HepG2 (cell line): ENCODE measurements around the gene NRL. TPM values are rescaled to one million over a fixed set of nuclear protein-coding genes. Genes with fewer than 3 reads are reported as not detected.

Source experiments
- ATAC-seq: fragments of 200-7000 bp; cut with Tn5 transposase; 3 replicates; pipeline ENCODE4 v1.9.1; 2020; ENCODE audit warnings: mild to moderate bottlenecking, moderate library complexity
- BruUV-seq: library from RNA; stranded (reverse); fragments of 400-500 nt; replicated peaks from 2 replicates; lab custom pipeline; 2021; lab: Mats Ljungman, UMichigan
- CTCF ChIA-PET: fragments of 300-600 bp; formaldehyde crosslinking; extraction: SDS; loops from one replicate; lab custom pipeline; 2021; ENCODE audit warnings: low total read pairs, inconsistent platforms, low intra/inter-chr PET ratio; lab: Yijun Ruan, JAX
- POLR2A ChIA-PET: fragments of 350-600 bp; sonication (Branson Sonifier 250); formaldehyde crosslinking; loops from one replicate; lab custom pipeline; 2020; ENCODE audit warnings: antibody characterized with exemption, inconsistent platforms; lab: Yijun Ruan, JAX
- DNase-seq: peaks from one replicate; pipeline ENCODE4 v3.0.0-alpha.2; 2015; ENCODE audit warnings: low spot score
- FAIRE-seq: peaks from 3 replicates; lab custom pipeline; 2011; peaks lifted over from hg19 to GRCh38; lab: Jason Lieb, UNC
- H2AFZ ChIP-seq: one replicate; pipeline ENCODE4 v1.6.1; 2011; ENCODE audit warnings: low read length, inconsistent platforms
- H3K27ac ChIP-seq: fragments of 300-600 bp; 3 replicates; pipeline ENCODE4 v1.8.0; 2011; ENCODE audit warnings: mixed run types, mild to moderate bottlenecking, mixed read lengths, low read length, inconsistent platforms; ENCODE audit not compliant: insufficient read depth; ENCODE audit errors: extremely low read length
- H3K27me3 ChIP-seq, 2 experiments: fragments of 200-600 bp in 1 of 2; 2 replicates in 1 of 2; 3 replicates in 1 of 2; pipeline versions ENCODE4 v1.6.0 to v1.8.0; 2011; ENCODE audit warnings: low read length in 2 of 2, mild to moderate bottlenecking in 2 of 2, moderate library complexity in 2 of 2, inconsistent platforms in 1 of 2; ENCODE audit not compliant: insufficient read depth in 2 of 2, control insufficient read depth in 1 of 2
- H3K36me3 ChIP-seq, 2 experiments: fragments of 200-600 bp in 1 of 2; replicated peaks in 1 of 2; 2 replicates in 1 of 2; 3 replicates in 1 of 2; pipeline versions ENCODE4 v1.5.1 to v1.8.0; 2011; ENCODE audit warnings: low read length in 2 of 2, inconsistent platforms in 1 of 2; ENCODE audit not compliant: insufficient read depth in 2 of 2, control insufficient read depth in 1 of 2
- H3K4me1 ChIP-seq: 2 replicates; pipeline ENCODE4 v1.5.1; 2012; ENCODE audit warnings: low read length, inconsistent platforms; ENCODE audit not compliant: insufficient read depth
- H3K4me2 ChIP-seq: 2 replicates; pipeline ENCODE4 v1.6.0; 2011; ENCODE audit warnings: low read depth, low read length, inconsistent platforms
- H3K4me3 ChIP-seq, 3 experiments: fragments of 200-600 bp in 1 of 3; sonication (generic), shearing (Covaris generic) in 1 of 3; replicated peaks in 1 of 3; 2 replicates each; pipeline ENCODE4 v1.5.1; 2011 to 2016; ENCODE audit warnings: low read length in 3 of 3, inconsistent platforms in 2 of 3, low read depth in 2 of 3, mild to moderate bottlenecking in 2 of 3, control low read depth in 1 of 3, mixed read lengths in 1 of 3; ENCODE audit not compliant: insufficient read depth in 1 of 3
- H3K79me2 ChIP-seq: one replicate; pipeline ENCODE4 v1.6.1; 2011; ENCODE audit warnings: low read length, inconsistent platforms; ENCODE audit not compliant: insufficient read depth
- H3K9ac ChIP-seq: 2 replicates; pipeline ENCODE4 v1.6.0; 2011; ENCODE audit warnings: mild to moderate bottlenecking, low read depth, low read length, inconsistent platforms; ENCODE audit not compliant: insufficient read depth
- H3K9me3 ChIP-seq: 2 replicates; pipeline ENCODE4 v1.5.1; 2012; ENCODE audit warnings: mild to moderate bottlenecking, low read length
- H4K20me1 ChIP-seq: 2 replicates; pipeline ENCODE4 v1.6.0; 2011; ENCODE audit warnings: inconsistent platforms, mild to moderate bottlenecking, low read length, moderate library complexity; ENCODE audit not compliant: insufficient read depth
- ATF7-NPFF ChIP-seq: sonication (generic); formaldehyde crosslinking; IDR thresholded peaks from 2 replicates; pipeline ENCODE4 v1.8.1; 2023; ENCODE audit warnings: mild to moderate bottlenecking, low read depth, missing genetic modification reagents, moderate library complexity
- GATAD1 ChIP-seq: IDR thresholded peaks from 2 replicates; pipeline ENCODE4 v1.6.1; 2016; ENCODE audit warnings: missing genetic modification reagents, missing compliant biosample characterization
- KMT2A ChIP-seq: sonication (generic); formaldehyde crosslinking; IDR thresholded peaks from 2 replicates; pipeline ENCODE4 v1.4.0; 2020; ENCODE audit warnings: missing genetic modification reagents
- MBNL3 ChIP-seq: fragments of 250-450 bp; sonication (Bioruptor Pico); conservative IDR thresholded peaks from 2 replicates; pipeline ENCODE4 v1.8.0; 2022; ENCODE audit warnings: mild to moderate bottlenecking, inconsistent platforms
- MIXL1 ChIP-seq: IDR thresholded peaks from 2 replicates; pipeline ENCODE4 v1.6.1; 2016
- POLR2A ChIP-seq, 2 experiments: IDR thresholded peaks; 2 replicates each; pipeline ENCODE4 v1.6.1; 2011; ENCODE audit warnings: low read depth in 2 of 2, low read length in 2 of 2, mild to moderate bottlenecking in 1 of 2, moderate library complexity in 1 of 2; ENCODE audit not compliant: insufficient read depth in 1 of 2
- PRDM10 ChIP-seq: sonication (generic); formaldehyde crosslinking; IDR thresholded peaks from 2 replicates; pipeline ENCODE4 v1.4.0; 2020; ENCODE audit warnings: low read depth, missing genetic modification reagents
- STAT5B ChIP-seq: sonication (generic); formaldehyde crosslinking; IDR thresholded peaks from 2 replicates; pipeline ENCODE4 v1.4.0; 2020; ENCODE audit warnings: missing genetic modification reagents
- TFE3 ChIP-seq: IDR thresholded peaks from 2 replicates; pipeline ENCODE4 v1.6.1; 2016
- U2AF2 ChIP-seq: fragments of 200-400 bp; formaldehyde crosslinking; IDR thresholded peaks from 2 replicates; pipeline ENCODE4 v1.6.1; 2017; ENCODE audit warnings: low read depth, mild to moderate bottlenecking, low read length
- ZFP37 ChIP-seq: sonication (generic); formaldehyde crosslinking; IDR thresholded peaks from 2 replicates; pipeline ENCODE4 v1.4.0; 2020; ENCODE audit warnings: missing genetic modification reagents, borderline replicate concordance
- ZFX ChIP-seq: sonication (generic); formaldehyde crosslinking; IDR thresholded peaks from 2 replicates; pipeline ENCODE4 v1.4.0; 2020; ENCODE audit warnings: mild to moderate bottlenecking, low read depth, missing genetic modification reagents, moderate library complexity
- ZHX1 ChIP-seq: sonication (generic); formaldehyde crosslinking; IDR thresholded peaks from 2 replicates; pipeline ENCODE4 v1.8.1; 2022; ENCODE audit warnings: low read depth, mild to moderate bottlenecking, missing genetic modification reagents
- ZNF543 ChIP-seq: sonication (generic); formaldehyde crosslinking; IDR thresholded peaks from 2 replicates; pipeline ENCODE4 v1.4.0; 2020; ENCODE audit warnings: mild to moderate bottlenecking, missing genetic modification reagents
- ZSCAN22 ChIP-seq: sonication (generic); formaldehyde crosslinking; IDR thresholded peaks from 2 replicates; pipeline ENCODE4 v1.4.0; 2020; ENCODE audit warnings: mild to moderate bottlenecking, missing genetic modification reagents
- in situ Hi-C: cut with HindIII; loops from 2 replicates; pipeline ENCODE4 v1.10.0; 2017; ENCODE audit warnings: low pct_unique_long_range_greater_than_20kb; ENCODE audit not compliant: extremely low pct_ligation_motif_present
- intact Hi-C: fragments of 100-400 bp; cut with micrococcal nuclease; formaldehyde crosslinking; loops from one replicate; pipeline ENCODE4 v1.10.0; 2022; ENCODE audit not compliant: unreplicated experiment
- polyA plus RNA-seq, 8 experiments: library from polyadenylated mRNA; depleted of rRNA in 3 of 8; stranded (reverse) in 7 of 8; unstranded in 1 of 8; fragments of >200 nt; fragmentation: Illumina TruSeq in 4 of 8; extraction: Trizol in 4 of 8; gene quantifications; 2 replicates each; pipeline versions ENCODE4 v1.2.1 to v1.2.3, GENCODE V29; 2011 to 2016; ENCODE audit warnings: low read depth in 4 of 8, missing spikeins in 1 of 8, mixed read lengths in 1 of 8; ENCODE audit not compliant: insufficient read depth in 1 of 8
- total RNA-seq, 5 experiments: library from RNA; depleted of rRNA; stranded (reverse); fragments of >200 nt; fragmentation: Illumina TruSeq; extraction: Trizol; gene quantifications; 2 replicates each; pipeline ENCODE4 v1.2.3, GENCODE V29; 2016; ENCODE audit warnings: low read depth in 1 of 5

The NRL gene
- total and polyA plus RNA-seq, 2 of the 13 experiments (the other 11 are each of a cell fraction or from before 2014, with no cell fraction given) = 2.5 to 4.7 TPM

GRCh38 chr14:24092505-24093206 lies 22.1 kb downstream of the NRL start (continued):
- TF ChIP-seq ZFP37 (CRISPR knock-in tag) = no peak
- TF ChIP-seq STAT5B (CRISPR knock-in tag) = no peak
- TF ChIP-seq PRDM10 (CRISPR knock-in tag) = no peak
- TF ChIP-seq ZFX = 0 out of 2 replicates have a peak, but pooled peaks have one; percentile 21
- TF ChIP-seq ATF7-NPFF = 0 out of 2 replicates have a peak, but pooled peaks have one; percentile 38
- 0 out of 4 replicates have a peak, but pooled peaks of 1 of the 2 experiments have one; percentile 3 for TF ChIP-seq POLR2A (IDR thresholded peaks at IDR 0.05; ENCODE audit: insufficient read depth in 1 of 2, low read depth in 2 of 2, low read length in 2 of 2)
- TF ChIP-seq ZSCAN22 = peak; percentile 33; the same call in 1 of the 2 replicates
- TF ChIP-seq, all 625 proteins: peak for 43

- CTCF ChIA-PET = interaction anchor here (0.6 to 4.2 kb wide), 5 partner anchors 14 to 78 kb away, joined by 3 to 109 read pairs (median 31); no protein-coding TSS in a partner anchor
- Histone ChIP-seq H3K4me1 (peaks cover 67% of the 10 kb centered on the region), H3K27ac (no peak overlapping the region), H4K20me1 (0 out of 2 replicates have a peak, but pooled peaks cover 4% of the 10 kb centered on the region), H3K27me3 (peaks cover 0 to 9% of the 10 kb centered on the region in 2 experiments; a peak in 1 of 5 replicates), H2AFZ (no peak overlapping the region), H3K9ac (no peak overlapping the region), H3K4me3 (no peak overlapping the region), H3K4me2 (no peak overlapping the region), H3K9me3 (no peaks in the 10 kb centered on the region), H3K79me2 (peaks cover 26% of the 10 kb centered on the region), H3K36me3 (peaks cover 6 to 8% of the 10 kb centered on the region in 2 experiments)
- no peak for FAIRE-seq
- ATAC-seq = no peak
- BruUV-seq = no TSS peak
- in situ Hi-C loops (loop anchor here (5.0 kb wide), 2 partner anchors 35 to 80 kb away; no protein-coding TSS in a partner anchor), intact Hi-C loops (loop anchor here (5.0 kb wide), 2 partner anchors 110 to 480 kb away; no protein-coding TSS in a partner anchor)
- POLR2A ChIA-PET = interaction anchor here (1.0 to 14.4 kb wide), 12 partner anchors 11 to 460 kb away, joined by 3 to 627 read pairs (median 128); partner anchors contain the start of genes CARMIL3, CIDEB, DCAF11 and EMC9
- DNase-seq = no peak
- TF ChIP-seq ZHX1 (CRISPR knock-in tag) (no peak), U2AF2 (no peak), ZNF543 (CRISPR knock-in tag) (0 out of 2 replicates have a peak, but pooled peaks have one; percentile 44), ZSCAN22 (0 out of 2 replicates have a peak, but pooled peaks have one; percentile 22), TFE3 (no peak), MBNL3 (CRISPR knock-in tag) (0 out of 2 replicates have a peak, but pooled peaks have one; percentile 8), GATAD1 (CRISPR knock-in tag) (no peak), MIXL1 (CRISPR knock-in tag) (no peak), KMT2A (CRISPR knock-in tag) (0 out of 2 replicates have a peak, but pooled peaks have one; percentile 35)
These were observed 22.6 kb downstream of the NRL start for GRCh38 chr14:24092110-24092504.
